Body of pancreas (tissue), 4 donors: Measurements from ENCODE around the gene MFAP3. TPM values are rescaled to one million over a fixed set of nuclear protein-coding genes. Genes with fewer than 3 reads are reported as not detected.
"Not testable (repeated sequence)": the region's sequence is repeated elsewhere in the genome, so short reads cannot be mapped to it uniquely, and the experiment has no call there.

Source experiments
- ATAC-seq: fragments of 150-250 bp; one replicate; pipeline ENCODE4 v1.9.1; 2016
- DNase-seq, 4 donors: peaks; one replicate each; pipeline ENCODE4 v3.0.0-alpha.2; 2019
- H3K27ac ChIP-seq, 4 donors: fragments of 200-600 bp; sonication (generic); 1 replicate in 3 of 4; 2 replicates in 1 of 4; pipeline versions ENCODE4 v1.5.1 to v1.6.1; 2016 to 2019; ENCODE audit warnings: mild to moderate bottlenecking in 1 of 4, mixed read lengths in 1 of 4, moderate library complexity in 1 of 4
- H3K27me3 ChIP-seq, 2 donors: fragments of 200-600 bp; sonication (generic); one replicate each; pipeline ENCODE4 v1.6.0; 2016; ENCODE audit warnings: mild to moderate bottlenecking in 1 of 2
- H3K36me3 ChIP-seq, 2 donors: fragments of 200-600 bp; sonication (generic); replicated peaks in 1 of 2; 2 replicates each; pipeline ENCODE4 v1.5.1; 2016; ENCODE audit warnings: low read depth in 2 of 2; ENCODE audit not compliant: insufficient read depth in 1 of 2
- H3K4me1 ChIP-seq: fragments of 200-600 bp; sonication (generic); one replicate; pipeline ENCODE4 v1.6.0; 2016
- H3K4me3 ChIP-seq, 2 donors: fragments of 200-600 bp; sonication (generic); 1 replicate in 1 of 2; 2 replicates in 1 of 2; pipeline ENCODE4 v1.5.1; 2016 to 2019
- H3K9me3 ChIP-seq, 3 donors: fragments of 200-600 bp; sonication (generic); 1 replicate in 2 of 3; 2 replicates in 1 of 3; pipeline ENCODE4 v1.5.1; 2016
- CTCF ChIP-seq, 7 experiments: fragments of 450-650 bp in 4 of 7; fragments of 200-600 bp in 3 of 7; sonication (generic) in 3 of 7; IDR thresholded peaks; one replicate each; pipeline ENCODE4 v1.5.1; 2016 to 2019; ENCODE audit warnings: antibody characterized with exemption in 7 of 7
- POLR2A ChIP-seq, 3 donors: fragments of 450-650 bp; IDR thresholded peaks; one replicate each; pipeline ENCODE4 v1.6.1; 2016; ENCODE audit warnings: antibody characterized with exemption in 3 of 3, mild to moderate bottlenecking in 2 of 3
- WGBS, 2 donors: methylation state at CpG; one replicate each; pipeline ENCODE4 v1.1.5; 2017; 5-methylcytosine and 5-hydroxymethylcytosine counted together
- intact Hi-C: fragments of 100-400 bp; cut with DNase I; formaldehyde crosslinking; loops from one replicate; pipeline ENCODE4 v1.15.1; 2023
- total RNA-seq, 2 donors: library from RNA; depleted of rRNA; stranded (reverse); fragments of >200 nt; gene quantifications; one replicate each; pipeline ENCODE4 v1.1.0, GENCODE V29; 2016

The MFAP3 gene
- total RNA-seq, 2 donors from 2014 or later, result 14.3 to 23.4 TPM

- Histone ChIP-seq H3K36me3 (no peaks in the 10 kb centered on the region), H3K27me3 (no peaks in the 10 kb centered on the region), H3K27ac (no peak overlapping the region), H3K9me3 (no peaks in the 10 kb centered on the region), H3K4me3 (no peak overlapping the region), H3K4me1 (peaks cover 5% of the 10 kb centered on the region)
- no peak for ATAC-seq
- TF ChIP-seq CTCF (IDR thresholded peaks at IDR 0.05) (no peak), POLR2A (IDR thresholded peaks at IDR 0.05) (no peak)
- no peak for DNase-seq
- intact Hi-C loops, result no loop called here
Observed at GRCh38 chr5:154063372-154063771, 24.6 kb downstream of the MFAP3 start.

GRCh38 chr5:154065971-154066370 is 27.2 kb downstream of the MFAP3 start:
- no peak overlapping the region for H3K27ac ChIP-seq
- no peak for DNase-seq
- no peak for ATAC-seq
- no peak overlapping the region for H3K4me3 ChIP-seq
- H3K4me1 ChIP-seq, result no peaks in the 10 kb centered on the region
- H3K36me3 ChIP-seq, result no peaks in the 10 kb centered on the region
- intact Hi-C loops, result loop anchor here (5.0 kb wide), 1 partner anchor 111 kb away; no protein-coding TSS in a partner anchor
- no peaks in the 10 kb centered on the region for H3K27me3 ChIP-seq
- TF ChIP-seq POLR2A (IDR thresholded peaks at IDR 0.05), result no peak
- no peak for TF ChIP-seq CTCF (IDR thresholded peaks at IDR 0.05)
- no peaks in the 10 kb centered on the region for H3K9me3 ChIP-seq

GRCh38 chr5:154069854-154070253 is 31.1 kb downstream of the MFAP3 start:
- H3K4me3 ChIP-seq, H3K36me3 ChIP-seq, H3K4me1 ChIP-seq, H3K9me3 ChIP-seq, H3K27me3 ChIP-seq, H3K27ac ChIP-seq, ATAC-seq, DNase-seq: not testable (repeated sequence)
- intact Hi-C loops, result loop anchor here (5.0 kb wide), 2 partner anchors 107 to 337 kb away; no protein-coding TSS in a partner anchor
- WGBS, 2 donors, result 70 to 81% methylated on average over 2 to 5 of the region's 5 CpGs

- ATAC-seq, result no peak
- TF ChIP-seq CTCF (IDR thresholded peaks at IDR 0.05), result no peak
- TF ChIP-seq POLR2A (IDR thresholded peaks at IDR 0.05), result no peak
- Histone ChIP-seq H3K36me3 (no peaks in the 10 kb centered on the region), H3K27me3 (no peaks in the 10 kb centered on the region), H3K4me1 (no peaks in the 10 kb centered on the region), H3K9me3 (no peaks in the 10 kb centered on the region), H3K4me3 (no peak overlapping the region), H3K27ac (no peak overlapping the region)
- 39 to 50% methylated on average over 2 of the region's 2 CpGs for WGBS, 2 donors
- DNase-seq, result no peak
- intact Hi-C loops, result loop anchor here (5.0 kb wide), 1 partner anchor 335 kb away; no protein-coding TSS in a partner anchor
Observed at GRCh38 chr5:154071799-154072413, 33.1 kb downstream of the MFAP3 start.

- WGBS, 2 donors, result 16 to 27% methylated on average over 16 to 18 of the region's 18 CpGs
- no peak overlapping the region for H3K27ac ChIP-seq
- no peaks in the 10 kb centered on the region for H3K27me3 ChIP-seq
- H3K4me3 ChIP-seq, result no peak overlapping the region
- peak; percentile 92 for ATAC-seq
- intact Hi-C loops, result loop anchor here (5.0 kb wide), 1 partner anchor 335 kb away; no protein-coding TSS in a partner anchor
- H3K4me1 ChIP-seq, result peaks cover 4% of the 10 kb centered on the region
- H3K36me3 ChIP-seq, result no peaks in the 10 kb centered on the region
- no peak for TF ChIP-seq POLR2A (IDR thresholded peaks at IDR 0.05)
- peak; percentile 88 to 95 (median 92) for TF ChIP-seq CTCF (IDR thresholded peaks at IDR 0.05)
- DNase-seq, result peak; percentile 78 to 89 (median 82)
- no peaks in the 10 kb centered on the region for H3K9me3 ChIP-seq
Observed at GRCh38 chr5:154072414-154073171, 33.8 kb downstream of the MFAP3 start.
